ENCODE results near the gene VWA8.
"Not testable (repeated sequence)": the region's sequence is repeated elsewhere in the genome, so short reads cannot be mapped to it uniquely, and the experiment has no call there.

The VWA8 gene

DNA sequence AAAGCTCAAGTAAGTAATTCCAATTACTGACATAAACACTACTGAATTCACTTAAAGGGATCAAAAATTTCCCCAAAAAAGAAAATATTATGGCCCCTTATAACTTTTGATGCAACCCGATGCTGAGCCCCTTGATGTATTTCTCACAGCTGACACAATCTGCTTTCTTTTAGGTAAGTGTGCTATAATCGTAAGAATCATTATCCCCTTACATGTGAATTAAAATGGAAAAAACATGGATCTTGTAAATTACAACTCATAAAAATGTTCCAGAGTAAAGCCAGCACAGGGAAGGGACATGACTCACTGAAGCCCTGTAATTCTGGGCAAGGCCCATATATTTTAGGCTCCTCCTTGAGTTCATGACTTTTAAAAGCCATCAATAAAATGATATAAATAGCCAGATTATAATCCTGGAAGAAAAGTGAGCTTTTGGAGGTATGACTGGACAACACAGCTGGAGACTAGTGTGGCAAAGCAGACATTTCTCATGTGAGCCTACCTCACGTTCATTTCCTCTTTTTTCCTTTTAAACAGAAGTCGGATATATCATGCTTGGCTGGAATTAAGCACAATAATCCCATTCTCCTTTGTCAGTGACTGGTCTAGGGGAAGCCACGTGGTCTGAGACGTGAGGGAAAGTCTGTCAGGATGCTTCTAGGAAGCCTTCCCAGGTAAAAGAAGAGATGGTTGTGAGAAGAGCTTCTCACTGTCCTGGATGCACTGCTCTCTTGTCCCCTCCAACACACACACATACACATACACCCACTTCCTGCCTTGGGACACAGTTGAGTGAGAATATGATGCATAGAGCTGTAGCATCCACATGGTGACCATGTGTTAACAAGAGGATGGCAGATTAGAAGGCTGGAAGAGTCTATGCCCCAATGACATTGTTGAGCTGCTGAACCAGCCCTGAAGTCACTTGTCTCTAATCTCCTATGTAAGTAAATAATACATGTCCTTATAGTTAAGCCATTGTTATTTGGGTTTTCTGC is 338.2 kb downstream of the VWA8 start:
- DNase-seq (ENCODE audit: low read depth in 2 of 3, low spot score in 2 of 3) = no peak

DNA sequence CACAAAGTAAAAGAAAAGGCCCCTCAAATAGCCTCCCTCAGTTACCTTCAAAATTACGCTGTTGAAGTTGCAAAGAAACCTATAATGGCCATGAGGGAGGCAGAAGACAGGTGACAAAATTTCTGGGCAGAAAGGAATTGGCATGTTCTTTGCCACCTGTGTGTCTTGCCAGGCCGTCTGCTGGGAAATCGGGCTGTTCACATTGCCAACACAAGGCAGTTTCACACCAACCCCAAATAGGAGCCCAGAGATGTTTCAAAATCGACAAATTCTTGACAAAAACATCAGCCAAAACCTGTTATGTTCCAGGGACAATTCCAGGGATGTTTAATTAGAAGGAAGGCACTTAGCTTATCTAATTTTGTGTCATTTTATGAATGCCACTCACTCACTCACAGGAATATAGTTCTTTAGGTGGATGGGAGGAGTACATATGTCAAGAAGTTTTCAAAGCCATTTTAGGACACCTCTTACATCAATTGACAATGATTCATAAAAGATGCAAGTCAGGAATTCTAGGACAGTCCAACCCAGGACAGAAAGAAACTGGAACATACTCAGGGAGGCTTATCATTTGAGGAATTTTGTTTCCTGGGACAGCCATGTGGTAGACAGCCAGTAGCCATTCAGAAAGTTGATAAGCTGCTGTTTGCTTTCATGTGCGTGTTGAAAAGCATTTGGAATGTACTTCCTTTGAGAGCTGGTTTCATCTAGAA is 339.0 kb downstream of the VWA8 start:
- DNase-seq (ENCODE audit: low read depth in 2 of 3, low spot score in 2 of 3) = no peak

DNA sequence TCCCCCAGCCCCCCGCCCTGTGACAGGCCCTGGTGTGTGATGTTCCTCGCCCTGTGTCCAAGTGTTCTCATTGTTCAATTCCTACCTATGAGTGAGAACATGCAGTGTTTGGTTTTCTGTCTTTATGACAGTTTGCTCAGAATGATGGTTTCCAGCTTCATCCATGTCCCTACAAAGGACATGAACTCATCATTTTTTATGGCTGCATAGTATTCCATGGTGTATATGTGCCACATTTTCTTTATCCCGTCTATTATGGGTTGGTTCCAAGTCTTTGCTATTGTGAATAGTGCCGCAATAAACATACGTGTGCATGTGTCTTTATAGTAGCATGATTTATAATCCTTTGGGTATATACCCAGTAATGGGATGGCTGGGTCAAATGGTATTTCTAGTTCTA is 343.3 kb downstream of the VWA8 start:
- not testable (repeated sequence) for DNase-seq (ENCODE audit: low read depth in 2 of 3, low spot score in 2 of 3)

DNA sequence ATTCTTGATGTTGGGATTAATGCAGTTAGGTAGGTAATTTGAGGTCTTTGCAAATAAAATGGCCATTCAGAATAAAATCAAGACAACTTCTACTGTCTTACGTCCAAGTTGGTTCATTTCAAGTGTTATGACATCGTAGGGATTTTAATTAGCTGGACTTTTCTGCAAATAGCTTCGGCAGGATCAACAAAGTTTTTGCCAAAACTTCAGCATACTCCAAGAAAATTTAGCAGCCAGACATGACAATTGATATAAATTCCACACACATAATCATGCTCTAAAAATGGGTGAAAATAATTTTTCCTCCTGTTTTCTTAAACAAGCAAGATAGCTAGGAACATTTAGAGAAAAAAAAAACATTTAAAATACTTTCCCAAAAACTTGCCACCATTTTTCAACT is 344.8 kb downstream of the VWA8 start:
- no peak for DNase-seq (ENCODE audit: low read depth in 2 of 3, low spot score in 2 of 3)

DNA sequence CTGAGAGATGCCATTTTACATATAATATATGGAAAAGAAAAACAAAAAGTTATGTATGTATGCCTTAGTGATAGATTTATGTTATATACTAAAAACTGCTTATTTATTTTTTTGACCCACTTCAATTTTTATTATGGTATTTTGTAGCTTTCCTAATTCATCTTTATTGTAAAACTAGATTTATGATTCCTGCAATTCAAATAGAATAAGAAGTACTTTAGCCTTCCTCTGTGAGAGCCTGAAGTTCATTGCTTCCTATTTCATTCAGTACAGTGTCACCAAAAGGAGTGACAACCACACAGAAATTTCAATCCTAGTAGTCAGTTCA is 345.4 kb downstream of the VWA8 start:
- no peak for DNase-seq (ENCODE audit: low read depth in 2 of 3, low spot score in 2 of 3)

DNA sequence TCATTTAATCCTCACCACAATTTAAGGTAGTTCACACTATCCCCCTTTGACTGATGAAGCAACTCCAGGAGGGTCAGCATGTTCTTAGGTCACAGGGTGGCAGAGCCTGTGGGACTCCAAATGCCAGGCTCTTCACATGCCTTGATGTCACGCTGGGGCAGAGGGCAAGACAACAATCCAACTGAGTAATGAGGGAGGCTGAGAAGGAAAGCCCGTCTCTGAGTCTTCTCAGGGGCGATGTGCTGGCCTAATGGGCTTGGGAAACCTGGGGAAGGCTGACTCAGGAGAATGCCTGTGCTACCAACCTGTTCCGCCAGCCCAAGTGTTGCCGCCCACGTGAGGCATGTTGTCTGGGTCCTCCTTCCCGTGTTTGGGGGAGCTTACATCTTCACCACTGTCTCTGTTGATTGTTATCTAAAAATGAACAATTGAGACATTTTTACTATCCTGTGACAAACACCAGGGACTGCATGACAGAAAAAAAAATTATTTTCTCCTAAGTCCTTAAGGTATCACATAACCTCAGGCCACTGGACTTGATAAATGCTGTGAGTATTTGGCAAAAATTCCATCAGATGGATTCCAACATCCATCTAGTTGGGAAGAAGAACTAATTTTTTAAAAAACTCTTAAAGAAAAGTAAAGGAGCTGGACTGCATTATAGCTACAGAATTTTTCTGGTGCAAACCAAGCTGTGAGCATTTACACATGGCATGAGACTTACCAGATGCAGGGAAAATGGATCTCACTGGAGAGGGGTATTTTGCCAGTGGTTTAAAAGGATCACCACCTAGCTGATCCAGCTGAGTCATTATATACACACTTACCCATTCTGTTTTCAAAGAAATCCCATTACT is 346.0 kb downstream of the VWA8 start:
- DNase-seq (ENCODE audit: low read depth in 2 of 3, low spot score in 2 of 3) = no peak

DNA sequence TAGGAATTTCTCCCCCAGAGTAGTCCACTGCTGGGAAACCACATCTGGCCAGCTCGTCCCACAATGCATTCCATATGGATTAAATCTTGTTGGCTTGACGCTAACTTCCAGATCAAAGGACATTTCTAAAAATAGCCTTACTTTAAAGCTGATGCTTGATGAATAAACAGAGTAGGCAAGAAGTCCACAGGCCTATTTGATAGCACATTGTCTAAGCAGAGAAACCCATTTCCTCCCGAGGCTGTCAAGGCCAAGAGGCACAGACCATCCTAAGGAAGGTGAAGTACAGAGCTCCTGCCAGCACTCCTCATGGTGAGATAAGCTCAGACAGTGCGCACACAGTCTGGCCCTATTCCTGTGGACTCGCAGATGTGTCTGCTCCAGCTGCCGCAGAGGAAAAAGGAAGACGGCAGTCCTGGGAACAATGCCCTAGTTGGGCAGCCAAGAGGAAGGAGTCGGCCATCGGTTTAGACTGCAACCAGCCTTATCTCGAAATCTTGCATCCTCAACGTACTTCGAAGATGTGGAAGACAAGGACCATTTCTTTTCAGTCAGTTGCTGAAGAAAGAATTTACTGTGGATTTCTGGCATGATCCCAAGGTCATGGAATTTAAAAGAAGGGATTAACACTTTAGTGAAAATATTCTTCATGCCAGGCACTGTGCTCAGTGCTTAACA is 346.8 kb downstream of the VWA8 start:
- DNase-seq (ENCODE audit: low read depth in 2 of 3, low spot score in 2 of 3) = no peak

DNA sequence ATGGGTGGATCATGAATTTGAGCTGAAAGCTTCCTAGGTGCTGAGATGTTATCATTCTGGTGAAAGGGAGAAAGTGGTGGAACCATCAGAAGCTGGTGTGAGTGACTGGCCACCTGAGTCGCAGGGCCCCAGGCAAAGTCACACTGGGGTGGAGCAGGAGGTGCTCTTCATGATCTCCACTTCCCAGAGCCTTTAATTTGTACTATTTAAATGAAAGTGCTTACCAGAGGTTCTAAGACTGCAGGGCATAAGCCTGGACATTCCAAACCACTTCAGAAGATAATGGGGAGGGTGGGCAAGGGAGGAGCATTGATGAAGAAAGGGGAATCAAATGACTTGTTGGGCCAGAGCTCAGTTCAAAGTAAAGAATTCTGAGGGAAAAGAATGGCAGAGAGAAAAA is 347.4 kb downstream of the VWA8 start:
- DNase-seq (ENCODE audit: low read depth in 2 of 3, low spot score in 2 of 3) = no peak

DNA sequence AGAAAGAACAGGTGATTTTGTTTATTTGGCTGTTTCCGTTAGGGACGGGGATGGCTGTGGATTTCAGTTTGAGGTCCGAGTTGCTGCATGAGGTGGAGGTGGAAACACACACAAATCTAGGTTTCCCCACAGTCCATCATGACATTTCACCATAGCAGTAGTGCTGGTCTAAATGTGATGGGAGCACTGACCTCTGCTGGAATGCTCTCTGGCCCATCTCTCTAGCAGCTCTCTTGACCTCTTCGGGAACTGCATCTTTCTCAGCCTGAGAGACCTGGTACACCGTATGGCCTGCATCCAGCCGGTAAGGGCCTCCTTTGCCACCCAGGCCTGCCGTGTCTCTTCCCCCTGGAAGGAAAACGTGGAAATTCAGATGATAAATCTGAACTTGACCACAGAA is 349.5 kb downstream of the VWA8 start:
- DNase-seq (ENCODE audit: low read depth in 2 of 3, low spot score in 2 of 3) = no peak

DNA sequence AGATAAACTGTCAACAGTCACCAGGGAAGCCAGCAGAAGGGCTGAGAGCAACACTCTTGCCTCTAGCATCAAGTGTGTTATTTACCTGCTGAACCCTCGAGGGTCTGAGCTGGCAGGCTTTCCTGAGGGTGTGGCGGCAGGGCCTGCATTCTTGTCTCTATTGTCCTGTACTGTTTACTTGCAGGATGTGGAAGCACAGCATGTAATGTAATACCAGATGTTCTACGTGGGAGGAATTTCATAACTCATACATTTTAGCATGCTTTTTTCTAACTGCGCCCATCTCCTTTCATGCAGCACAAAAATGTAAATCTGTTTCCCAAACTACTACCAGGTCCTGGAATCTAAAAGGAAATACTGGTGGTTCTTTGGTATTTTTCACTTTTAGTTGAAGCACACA is 350.5 kb downstream of the VWA8 start:
- DNase-seq (ENCODE audit: low read depth in 2 of 3, low spot score in 2 of 3) = no peak

DNA sequence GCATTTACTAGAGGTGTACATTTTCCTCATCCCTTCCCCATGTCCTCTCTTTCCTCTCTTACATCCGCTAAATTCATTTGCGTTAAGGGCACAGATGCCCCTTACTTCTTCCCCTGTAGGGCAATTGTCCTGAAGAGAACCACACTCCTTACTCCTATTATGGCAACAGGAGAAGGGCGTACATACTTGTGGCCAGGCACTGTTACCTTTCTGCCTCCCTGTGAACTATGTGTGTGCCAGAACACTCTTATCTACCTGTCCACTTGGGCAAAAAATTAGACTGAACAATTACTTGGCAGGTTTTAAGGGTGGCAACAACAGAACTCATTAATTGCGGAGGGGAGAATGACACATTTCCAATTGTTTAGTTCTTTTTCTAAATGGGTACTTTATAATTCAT is 351.1 kb downstream of the VWA8 start:
- DNase-seq (ENCODE audit: low read depth in 2 of 3, low spot score in 2 of 3) = no peak

DNA sequence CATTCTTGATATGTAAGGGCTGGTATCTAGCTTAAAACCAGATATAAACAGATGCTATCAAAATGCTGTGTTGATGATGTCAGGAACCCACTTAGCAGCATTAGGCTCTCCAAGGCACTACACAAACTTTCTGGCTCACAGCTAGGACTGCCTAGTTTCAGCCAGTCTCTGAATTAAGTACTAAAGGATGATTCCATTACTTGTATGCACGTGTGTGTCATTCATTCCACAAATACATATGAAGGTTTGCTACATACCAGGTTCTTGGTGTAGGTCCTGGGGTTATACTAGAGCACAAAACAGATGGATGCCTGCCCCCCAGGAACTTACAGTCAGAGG is 352.1 kb downstream of the VWA8 start:
- no peak for DNase-seq (ENCODE audit: low read depth in 2 of 3, low spot score in 2 of 3)

DNA sequence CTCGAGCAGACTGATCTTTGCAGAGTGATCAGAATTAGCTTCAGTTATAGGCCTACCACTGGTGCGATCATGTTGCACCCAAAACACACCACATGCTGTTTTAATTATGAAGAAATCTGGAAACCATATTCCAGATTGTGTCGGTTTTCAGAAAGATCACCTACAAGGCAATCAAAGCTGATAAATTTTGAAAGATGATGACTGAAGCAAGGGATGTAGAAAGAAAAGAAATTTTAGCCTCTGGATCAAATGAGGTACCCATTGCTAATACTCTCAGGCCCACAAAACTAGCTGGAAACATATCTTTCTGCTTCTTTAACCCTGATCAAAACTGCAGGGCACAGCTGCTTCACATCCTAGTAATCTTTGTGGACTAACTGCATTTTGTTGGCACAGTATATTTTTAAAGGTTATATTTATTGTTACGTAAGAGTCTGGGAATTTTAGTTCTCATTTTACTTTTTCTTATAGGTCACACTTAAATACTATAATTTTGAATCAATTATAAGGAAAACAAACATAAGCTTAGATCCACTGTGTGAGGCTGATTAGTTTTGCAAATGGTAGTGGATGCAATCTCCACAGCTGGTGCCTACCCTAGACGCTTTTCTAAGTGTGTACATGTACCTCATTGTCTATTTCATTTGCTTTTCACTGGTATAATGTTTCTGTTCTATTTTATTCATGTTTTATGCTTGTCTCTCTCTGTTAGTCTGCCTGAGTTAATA is 352.6 kb downstream of the VWA8 start:
- DNase-seq (ENCODE audit: low read depth in 2 of 3, low spot score in 2 of 3) = no peak

DNA sequence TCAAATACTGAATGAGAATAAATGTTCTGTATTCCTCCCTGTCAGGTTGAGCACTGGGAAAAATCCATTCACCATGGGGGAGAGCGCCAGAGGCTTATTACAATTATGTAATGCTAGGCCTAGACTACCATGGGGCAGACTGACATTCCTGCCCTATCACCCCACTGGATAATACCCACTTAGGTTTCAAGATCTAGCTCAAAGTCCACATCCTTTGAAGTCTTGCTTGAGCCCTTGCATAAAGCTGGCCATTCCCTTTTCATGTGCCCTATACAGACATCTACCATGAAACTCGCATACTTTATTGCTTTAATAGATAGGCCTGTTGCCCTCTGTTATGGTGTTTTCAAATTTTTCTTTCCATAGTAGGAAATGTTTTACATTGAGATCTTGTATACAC is 354.3 kb downstream of the VWA8 start:
- no peak for DNase-seq (ENCODE audit: low read depth in 2 of 3, low spot score in 2 of 3)

DNA sequence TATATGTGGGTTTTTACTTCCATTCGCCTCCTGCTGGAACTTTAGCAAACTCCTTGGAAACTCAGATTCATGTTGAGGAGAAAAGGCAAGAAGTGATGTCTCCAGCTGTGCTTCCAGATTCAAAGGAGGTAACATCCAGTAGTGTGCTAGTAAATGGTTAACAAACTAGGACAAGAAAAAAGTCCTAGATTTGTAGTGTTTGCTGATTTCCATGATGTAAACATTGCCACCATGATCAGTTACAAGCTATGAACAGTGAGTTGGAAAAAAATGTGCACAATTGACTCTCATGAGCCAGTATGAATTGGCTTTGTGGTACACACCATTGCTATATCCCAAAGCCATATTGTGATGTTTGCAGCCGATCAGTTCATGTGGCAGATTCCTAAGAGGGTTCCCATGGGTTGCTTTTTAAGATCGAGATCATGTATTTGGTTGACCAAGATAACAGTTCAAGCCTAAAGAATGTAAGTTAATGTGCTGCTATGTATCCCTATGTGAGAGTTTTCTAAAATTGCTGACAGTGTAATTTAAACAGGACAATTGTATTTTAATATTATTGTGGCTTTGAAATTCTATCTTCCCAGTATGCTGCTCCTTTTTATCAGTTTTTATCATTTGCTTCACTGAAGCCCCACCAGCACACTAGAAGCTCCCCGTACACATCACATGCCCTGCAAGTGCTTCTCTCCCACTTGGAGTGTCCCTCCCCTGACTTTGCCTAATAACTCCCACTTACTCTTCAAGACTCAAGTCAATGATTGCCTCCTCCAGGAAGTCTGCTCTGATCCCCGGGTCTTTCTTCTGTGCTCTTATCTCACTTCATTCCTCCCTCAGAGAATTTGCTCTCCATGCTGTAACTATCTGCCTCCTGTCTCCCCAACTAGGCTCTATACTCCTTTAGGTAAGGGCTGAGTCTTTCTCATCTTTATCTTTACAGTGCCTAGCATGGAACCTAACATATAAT is 355.3 kb downstream of the VWA8 start:
- DNase-seq (ENCODE audit: low read depth in 2 of 3, low spot score in 2 of 3) = no peak

DNA sequence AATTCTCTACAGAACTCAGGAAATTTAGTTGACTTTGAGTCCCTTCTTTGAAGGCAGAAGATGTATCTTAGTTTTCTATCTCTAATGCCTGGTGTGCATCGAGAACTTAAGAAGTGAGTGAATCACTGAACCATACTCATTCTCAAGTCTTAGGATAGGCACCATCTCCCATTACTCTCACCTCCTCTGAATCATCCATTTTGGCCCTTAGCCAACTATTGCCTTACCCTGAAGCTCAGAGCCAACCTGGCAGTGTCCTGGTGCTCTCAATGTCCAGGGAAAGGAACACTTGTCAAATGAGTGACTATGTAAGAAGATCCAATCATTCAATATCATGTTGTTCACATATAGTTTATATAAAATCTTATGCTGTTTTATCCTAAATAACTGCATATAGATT is 357.0 kb downstream of the VWA8 start:
- no peak for DNase-seq (ENCODE audit: low read depth in 2 of 3, low spot score in 2 of 3)

DNA sequence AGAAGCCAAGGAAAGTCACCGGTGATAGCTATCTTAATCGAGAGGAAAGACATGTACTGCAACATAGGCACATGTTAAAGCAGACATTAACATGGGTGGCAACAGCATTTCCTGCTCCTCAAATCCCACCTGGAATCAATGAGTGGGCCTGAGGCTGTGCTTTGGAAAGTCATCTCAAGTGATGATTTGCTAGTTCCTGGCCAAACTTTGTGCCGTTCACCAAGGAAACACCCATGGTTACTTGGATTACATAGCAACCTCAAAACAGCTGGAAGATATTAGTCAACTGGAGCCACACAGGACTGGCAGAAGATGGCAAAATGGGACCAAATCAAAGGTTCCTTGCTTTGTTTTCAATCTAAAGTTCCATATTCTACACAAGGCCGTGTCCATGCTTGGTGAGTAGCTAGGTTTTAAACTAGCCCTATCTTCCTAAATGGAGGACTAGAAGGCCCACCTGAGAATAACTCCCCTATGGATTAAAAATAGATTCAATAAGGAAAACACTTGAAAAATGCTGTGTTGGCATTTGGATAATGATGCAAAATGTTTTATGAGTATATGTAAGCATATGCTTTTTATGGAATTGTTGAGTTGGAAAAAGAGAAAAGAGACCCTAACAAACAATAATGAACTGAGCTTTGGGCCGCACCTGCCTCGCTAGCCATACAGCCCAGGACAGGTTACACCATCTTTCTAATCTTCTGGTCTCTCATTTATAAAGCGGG is 359.0 kb downstream of the VWA8 start:
- DNase-seq (ENCODE audit: low read depth in 2 of 3, low spot score in 2 of 3) = no peak

DNA sequence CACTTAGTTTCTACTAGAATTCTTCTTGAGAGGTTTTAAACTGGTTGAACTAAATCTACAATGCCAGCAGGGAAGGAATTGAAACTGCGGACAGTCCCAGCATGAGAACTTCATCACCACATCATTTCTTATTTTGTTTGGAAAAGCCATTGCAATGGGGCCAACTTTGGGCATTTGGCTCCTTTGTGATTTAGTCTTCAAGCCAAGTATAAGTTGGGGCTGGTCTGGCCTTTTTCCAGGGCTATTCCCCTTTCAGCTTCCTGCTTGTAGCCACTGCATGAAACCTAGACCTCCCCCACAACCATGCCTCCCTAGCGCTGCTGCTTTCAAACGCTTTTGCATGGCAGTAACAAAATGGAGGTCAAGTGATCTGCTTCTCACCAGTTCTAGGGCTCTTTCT is 361.3 kb downstream of the VWA8 start:
- DNase-seq (ENCODE audit: low read depth in 2 of 3, low spot score in 2 of 3) = no peak

Measured in activated CD8-positive, alpha-beta memory T cell treated with anti-CD3 and anti-CD28 coated beads for 48 hours (primary cell).